ENCODE results near the gene TNNI2.

TNNI2 gene

DNA sequence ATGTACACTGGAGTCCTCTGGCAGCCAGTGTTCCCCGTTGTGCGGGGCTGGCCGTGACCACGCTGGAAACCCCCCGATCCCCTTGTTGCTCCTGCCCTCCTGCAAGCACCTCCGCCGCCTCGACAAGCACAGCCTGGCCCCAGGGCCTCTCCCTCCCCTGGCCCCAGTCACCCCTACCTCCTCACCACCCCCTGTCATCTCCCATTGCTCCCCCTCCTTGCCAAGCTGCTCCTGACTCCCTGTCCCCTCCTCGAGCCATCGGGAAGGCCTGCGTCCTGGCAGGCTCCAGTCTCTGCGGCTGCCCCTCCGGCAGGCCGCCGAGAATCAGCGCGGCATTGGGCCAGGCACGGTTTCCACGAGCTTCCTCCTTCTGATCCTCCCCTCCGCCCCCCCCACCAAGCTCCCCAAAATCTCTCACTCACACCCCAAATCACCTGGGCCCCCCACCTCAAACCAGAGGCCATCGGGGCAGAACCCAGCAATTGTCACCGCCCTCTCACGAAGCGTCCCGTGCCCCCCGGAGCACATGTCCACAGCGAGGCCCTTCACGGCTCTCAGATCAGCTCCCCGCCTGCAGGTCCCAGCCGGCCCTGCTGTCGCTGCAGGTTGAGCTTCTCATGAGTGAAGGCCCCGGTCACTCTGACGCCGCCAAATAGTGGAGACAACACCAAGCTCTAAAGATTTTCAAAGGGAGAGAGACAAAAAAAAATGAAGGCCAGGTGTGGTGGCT lies 8.4 kb downstream of the TNNI2 start:
- no peak for DNase-seq (ENCODE audit: low spot score)

DNA sequence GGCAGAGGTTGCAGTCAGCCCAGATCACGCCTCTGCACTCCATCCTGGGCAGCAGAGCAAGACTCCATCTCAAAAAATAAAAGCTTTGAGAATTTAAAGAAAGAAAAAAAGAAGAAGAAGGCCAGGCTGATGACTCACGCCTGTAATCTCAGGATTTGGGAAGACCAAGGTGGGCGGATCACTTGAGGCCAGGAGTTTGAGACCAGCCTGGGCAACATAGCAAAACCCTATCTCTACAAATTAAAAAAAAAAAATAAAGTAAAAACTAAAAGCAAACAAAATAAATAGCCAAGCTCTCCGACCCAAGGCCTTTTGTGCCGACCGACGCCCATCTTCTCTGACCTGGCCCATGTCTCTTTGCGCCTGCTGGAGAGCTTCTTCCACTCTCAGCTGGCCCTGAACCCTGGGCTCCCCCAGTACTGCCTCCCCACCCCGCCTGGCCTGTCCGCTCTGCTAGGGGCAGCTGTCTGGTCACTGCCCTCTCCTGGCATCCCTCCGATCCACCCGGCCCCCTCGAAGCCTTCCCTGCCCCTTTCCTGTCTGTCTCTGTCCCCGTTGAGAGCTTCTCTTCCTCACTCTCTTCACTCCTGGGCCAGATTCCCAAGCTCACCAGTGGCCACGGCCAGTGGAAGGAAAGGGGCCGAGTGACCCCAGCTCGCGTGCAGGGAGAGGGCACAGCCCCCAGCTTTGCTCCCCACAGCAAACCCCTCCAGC lies 9.3 kb downstream of the TNNI2 start:
- DNase-seq (ENCODE audit: low spot score): no peak

DNA sequence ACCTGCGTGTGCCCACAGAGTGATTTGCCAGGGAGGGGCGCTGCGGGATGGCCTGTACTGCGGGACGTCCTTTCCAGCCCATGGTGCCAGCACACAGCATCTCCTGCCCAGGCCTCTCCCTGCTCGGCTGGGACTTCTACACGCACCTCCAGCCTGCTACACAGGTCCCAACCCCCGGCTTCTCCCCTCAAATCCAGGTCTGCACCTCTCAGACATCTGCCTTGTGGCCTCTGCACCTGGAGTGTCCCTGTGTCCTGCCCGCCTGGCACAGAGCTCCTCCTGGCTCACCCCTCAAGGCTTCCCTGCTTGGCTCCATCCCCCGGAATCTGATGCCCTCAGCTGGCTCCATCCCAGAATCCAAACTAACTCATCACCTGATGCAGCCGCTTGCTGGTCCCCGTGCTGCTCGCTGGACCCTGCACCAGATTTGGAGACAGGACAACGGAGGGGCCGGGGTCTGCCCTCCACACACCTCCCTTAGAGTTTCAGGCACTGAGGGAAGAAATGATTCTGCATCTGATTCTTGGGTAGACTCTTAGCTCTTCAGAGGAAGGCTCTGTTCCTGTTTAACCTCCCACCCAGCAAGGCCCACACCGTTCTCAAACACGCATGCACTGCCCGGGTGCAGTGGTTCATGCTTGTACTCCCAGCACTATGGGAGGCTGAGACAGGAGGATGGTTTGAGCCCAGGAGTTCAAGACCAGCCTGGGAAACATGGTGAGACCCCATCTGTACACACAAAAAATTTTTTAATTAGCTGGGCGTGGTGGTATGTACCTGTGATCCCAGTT lies 10.1 kb downstream of the TNNI2 start:
- no peak for DNase-seq (ENCODE audit: low spot score)

DNA sequence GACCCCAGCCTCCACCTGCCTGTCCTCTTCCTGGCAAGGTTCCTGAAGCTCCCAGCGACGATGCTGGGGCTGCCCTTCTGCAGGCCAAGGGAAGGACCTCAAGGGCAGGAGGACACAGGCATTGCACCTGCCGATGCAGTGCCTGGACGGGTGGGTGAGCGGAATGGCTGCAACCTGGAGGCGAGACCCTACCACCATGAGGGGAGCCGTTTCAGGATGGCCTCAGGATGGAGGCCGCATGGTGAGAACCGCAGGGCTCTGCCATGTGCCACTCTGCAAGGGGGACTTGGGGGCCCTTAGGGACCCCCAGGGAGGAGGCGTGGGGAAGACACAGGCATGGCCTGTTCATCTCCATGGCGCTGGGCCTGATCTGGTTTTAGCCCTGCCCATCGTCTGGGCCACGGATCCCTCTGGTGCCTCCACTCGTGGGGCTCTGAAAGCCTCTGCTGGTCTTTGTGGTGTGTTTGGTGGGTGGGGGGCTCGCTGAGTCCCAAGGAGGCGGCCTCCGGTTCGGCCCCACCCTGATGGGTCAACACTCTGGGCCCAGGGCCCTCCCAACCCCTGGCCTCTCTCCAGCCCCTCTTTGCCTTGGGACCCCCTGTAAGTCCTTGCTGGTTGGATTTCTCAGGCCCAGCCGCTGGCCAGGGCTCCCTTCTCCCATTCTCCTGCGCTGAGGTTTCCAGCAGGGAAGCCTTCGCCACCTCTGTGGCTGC lies 12.8 kb downstream of the TNNI2 start:
- no peak for DNase-seq (ENCODE audit: low spot score)

DNA sequence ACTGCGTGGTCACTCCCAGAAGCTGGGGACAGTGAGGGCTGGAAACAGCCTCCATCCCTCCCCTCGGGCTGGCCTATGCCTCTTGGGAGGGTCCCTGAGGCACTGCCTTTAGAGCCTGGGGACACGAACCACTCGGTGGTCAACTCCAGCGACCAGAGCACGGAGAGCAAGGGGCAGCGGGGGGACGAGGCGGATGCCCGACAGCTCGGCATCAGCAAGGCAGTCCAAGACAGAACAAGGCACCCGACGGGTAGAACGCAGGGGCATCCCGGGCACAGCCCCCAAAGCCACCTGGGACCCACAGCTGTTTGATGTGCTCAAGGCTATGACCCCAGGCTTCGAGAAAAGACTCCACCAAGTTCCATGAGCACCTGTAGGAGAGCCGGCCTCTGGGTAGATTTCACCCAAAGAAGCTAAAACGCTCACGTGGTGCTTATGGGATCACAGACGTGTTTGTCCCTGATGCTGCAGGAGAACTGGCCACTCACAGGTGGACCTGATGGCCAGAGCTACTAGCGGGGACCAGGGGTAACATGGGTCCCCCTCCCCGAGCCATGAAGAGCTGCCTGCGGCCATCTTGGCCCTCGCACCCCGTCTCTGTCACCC lies 13.6 kb downstream of the TNNI2 start:
- no peak for DNase-seq (ENCODE audit: low spot score)

DNA sequence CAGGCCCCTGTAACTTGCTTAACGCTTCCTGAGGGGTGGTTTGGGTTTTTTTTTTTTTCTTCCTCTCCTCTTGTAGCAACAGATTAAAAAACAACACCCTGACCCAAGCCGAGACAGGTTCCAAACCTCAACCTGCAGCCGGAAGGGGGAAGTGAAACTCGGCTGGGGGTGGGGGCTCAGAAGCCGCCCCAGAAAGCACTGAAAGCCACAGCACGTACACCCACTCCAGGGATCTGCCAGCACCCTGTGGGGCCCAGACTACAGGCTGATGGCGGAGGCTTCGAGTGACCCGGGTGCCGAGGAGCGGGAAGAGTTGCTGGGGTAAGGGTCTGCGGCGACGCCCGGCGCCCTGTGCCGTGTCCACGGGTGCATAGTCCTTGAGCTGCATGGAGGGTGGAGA lies 14.1 kb downstream of the TNNI2 start, which contains the start of gene LSP1:
Gene LSP1 (plus strand): TSS at position 208 of the 400 bp plus-strand sequence. CDS start 61 bp downstream, at position 269.
- no peak for DNase-seq (ENCODE audit: low spot score)

DNA sequence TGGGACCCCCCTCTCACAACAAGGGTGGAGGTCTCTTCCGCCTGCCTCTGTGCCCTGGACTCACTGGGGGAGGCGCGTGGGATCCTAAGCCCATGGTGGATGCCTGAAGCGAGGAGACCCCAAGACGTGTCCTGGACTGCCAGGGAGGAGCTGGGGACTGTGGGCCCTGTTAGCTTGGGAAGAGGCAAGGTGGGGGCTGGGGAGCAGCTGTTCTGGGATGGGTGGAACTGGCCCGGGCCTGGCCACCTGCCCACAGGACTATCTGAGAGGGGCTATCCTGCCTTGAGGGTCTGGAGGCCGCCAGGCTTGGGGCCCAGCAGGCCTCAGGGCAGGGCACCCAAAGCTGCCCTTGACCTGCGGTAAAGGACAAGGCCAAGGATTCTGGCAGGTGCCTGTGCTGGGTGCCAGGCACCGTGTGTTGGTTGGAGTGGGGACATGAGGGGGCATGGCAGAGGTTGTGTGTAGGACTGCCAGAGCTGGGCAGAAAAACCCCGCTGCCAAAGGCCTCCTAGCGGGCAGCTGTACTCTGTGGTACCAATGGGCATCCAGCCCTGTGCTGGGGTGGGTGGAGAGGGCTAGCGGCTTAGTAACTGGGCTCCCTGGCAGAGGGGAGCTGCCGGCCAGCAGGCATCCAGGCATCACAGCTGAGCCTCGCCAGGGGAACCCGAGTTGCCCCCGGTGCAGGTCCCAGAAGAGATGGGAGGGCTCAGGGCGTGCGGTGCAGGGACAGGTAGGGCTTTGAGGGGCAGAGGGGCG lies 14.8 kb downstream of the TNNI2 start:
- no peak for DNase-seq (ENCODE audit: low spot score)

DNA sequence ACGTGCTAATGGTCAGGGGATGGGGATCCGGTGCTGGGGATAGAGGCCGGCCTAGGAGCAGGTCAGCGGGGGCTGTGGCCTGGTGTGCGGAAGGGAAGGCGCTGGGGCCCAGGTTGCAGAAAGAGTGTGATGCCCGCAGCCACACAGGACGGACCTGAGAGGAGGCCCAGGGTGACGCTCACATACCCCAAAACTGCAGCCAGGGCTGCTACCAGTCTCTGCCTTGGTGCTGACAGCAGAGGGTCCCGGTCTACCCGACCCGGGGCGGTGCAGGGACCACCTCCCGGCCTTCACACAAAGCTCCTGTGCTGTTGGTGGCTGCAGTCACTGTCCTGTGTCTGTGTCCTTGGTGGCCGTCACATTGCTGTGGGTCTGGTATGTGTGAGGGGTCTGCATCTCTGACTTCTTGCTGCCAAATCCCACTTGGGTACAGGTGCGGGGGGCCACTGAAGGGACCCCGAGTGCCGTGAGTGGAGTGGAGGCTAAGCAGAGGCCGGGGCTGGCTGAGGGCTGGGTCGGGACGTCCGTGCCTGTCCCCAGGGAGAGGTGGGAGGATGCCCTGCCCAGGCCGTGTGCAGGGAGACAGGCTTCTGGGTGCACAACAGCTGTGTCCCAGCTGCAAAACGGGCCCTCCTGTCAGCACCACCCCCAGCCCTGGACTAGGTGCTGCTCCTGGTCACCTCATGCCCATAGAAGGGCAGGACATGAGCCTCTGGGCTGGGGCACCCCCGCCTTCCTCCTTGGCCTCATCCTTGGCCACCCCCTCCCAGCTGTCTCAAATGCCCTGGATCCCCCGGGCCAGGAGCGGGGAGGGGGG lies 15.6 kb downstream of the TNNI2 start:
- DNase-seq (ENCODE audit: low spot score): no peak

DNA sequence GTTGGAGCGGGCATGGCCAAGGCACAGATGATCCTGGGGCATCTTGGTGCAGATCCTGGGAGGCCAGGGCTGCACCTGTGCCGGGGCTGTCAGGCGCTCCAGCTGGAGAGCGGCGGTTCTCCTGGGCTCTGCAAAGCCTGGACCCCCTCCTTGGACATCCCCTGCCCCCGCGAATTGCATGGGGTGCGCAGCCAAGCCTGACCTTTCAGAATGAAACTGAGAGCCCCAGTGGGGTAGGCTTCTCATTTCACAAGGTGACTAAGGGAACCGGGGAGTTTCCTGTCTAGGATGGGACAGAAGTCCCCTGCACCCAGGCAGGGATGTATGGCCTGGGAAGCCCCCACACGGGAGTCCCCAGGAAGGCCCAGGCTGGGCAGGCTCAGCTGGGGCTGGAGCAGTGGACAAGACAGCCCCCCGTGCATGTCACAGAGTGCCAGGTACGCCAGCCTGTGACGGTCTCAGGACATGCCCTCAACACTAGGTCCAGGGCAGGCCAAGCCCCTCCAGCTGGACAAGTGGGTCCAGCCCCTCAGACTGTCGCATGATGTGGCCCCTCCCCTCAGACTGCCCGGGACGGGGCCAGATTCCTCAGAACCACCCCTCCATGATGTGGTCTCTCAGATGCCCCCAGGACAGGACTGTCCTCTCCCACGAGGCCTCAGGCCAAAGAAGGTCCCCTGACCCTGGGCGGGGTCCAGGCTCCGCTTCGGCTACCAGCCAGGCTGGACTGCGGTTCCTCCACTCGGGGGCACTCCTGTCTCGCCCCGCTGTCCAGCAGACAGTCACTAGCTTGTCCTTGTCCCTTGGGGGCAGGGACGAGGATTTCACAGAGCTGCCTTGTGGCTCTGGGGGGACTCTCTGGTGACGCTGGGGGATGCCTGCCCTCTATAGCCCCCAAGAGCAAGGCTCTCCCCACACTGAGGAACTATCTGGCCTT lies 16.4 kb downstream of the TNNI2 start:
- no peak for DNase-seq (ENCODE audit: low spot score)

DNA sequence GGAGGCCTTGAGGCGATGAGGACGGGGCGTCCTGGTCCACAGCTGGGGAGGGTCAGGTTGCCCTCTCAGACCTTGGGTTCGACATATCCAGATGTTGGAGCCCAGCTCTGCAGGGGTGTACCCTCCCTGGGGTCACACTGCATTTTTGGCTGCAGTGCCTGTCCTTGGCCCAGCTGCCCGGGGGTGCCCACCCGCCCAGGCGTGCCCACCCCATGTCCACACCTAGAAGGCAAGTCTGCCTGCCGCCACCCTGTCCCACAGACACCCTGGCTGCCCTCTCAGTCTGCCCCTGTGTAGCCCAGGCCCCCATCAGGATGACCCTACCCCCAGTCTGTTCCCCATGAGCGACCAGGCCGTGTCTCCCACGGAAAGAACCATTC lies 17.1 kb downstream of the TNNI2 start:
- DNase-seq (ENCODE audit: low spot score): no peak

DNA sequence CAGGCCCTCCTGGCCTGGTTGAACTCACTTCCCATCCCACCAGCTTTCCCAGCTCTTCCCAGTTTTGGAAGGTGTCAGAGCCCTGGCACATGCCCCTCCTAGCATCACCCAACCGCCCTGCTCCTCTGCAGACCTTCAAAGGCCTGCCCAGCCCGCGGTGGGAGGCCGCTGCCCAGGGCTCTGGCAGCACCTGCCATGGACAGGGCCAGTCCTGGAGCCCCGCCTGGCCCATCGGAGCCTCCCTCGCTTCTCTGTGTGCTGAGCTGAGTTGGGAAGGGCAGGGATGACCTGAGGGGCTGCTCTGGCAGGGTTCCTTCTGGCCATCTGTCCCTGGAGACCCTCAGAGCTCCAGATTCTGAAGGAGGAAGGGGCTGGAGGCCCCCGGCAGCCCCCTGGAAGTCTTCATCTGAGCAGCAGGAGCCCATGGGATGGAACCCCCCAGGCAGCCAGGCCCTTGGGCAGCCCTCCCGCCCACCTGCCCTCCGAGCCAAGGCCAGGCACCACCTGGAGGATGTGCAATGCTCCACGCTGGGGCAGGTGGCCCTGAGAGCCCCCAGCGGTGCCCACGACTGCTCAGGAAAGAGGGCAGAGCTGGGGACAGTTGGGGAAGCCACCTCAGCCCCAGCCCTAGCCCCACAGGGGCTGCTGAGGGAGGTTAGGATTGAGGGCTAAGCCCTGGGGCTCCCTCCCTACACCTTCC lies 17.7 kb downstream of the TNNI2 start:
- no peak for DNase-seq (ENCODE audit: low spot score)

DNA sequence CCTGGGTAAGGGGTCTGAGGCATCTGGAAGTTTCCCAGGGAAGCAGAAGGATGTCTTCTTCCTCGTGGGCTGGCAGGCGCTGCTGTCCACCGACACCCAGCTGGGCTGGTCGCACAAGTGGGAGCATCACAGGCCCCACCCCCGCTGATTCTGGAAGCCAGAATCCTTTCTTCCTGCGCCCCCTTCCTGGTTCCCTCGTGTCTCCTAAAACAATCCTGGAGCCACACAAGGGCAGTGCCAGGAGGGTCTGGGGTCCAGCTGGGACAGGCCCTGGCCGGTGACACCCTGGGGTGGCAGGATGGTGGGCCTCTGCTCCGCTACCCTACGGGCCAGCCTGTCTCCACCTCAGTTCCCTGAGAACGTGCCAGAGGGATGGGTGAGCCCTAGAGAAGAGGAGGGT lies 18.3 kb downstream of the TNNI2 start:
- DNase-seq (ENCODE audit: low spot score): no peak

DNA sequence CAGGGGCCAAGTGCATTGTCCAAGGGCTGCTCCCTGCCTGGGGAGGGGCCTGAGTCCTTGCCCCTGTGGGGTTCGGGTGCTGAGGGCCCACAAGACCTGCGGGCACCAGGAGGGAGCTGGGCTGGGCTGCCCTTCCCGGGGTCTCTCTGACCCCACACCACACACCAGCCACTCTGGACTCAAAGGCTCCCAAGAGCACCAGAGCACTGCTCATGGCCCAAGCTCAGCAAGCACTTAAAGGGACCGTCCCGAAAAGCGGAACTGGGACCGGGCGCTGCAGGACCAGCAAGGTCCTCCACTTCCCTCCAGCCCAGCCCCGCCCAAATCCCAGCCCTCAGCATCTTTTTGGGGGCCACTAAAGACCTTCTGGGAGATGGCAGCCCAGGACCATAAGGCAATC lies 19.4 kb downstream of the TNNI2 start:
- DNase-seq (ENCODE audit: low spot score): no peak

DNA sequence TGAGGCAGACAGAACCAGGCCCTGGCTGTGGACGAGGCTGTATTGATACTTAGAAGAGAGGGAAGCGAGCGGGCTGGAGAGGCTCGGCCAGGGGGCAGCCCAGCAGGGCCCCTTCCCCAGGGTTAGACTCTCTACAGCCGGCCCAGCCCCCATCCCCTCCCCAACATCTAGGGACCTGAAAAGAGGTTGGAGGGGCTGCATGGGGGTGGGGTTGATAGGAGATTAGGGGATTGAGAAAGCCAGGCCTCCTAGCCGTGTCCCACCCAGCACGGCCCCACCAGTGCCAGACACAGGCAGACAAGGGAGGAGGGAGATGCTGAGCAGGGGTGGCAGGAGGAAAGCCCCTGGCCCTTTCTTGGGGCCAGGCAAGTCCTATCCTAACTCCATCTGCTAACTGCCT lies 19.8 kb downstream of the TNNI2 start:
- DNase-seq (ENCODE audit: low spot score): no peak

DNA sequence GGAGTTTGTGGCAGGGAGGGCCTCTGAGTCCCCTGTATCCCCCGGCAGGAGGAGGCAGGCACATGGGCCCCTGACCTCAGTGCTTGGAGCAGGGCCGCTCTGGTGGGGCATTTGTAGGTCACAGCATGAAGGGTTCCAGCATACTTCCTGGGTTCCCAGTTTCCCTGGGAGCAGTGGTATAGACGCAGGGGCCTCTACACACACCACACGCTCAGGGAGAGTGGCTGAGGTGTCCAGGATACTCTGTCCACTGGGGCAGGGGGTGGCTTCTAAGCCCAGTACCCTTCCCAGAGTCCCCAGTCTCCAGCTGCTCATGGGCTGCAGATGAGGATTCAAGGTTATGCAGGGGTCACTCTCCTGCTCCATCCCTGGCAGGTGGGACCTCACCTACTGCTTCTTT lies 20.2 kb downstream of the TNNI2 start:
- no peak for DNase-seq (ENCODE audit: low spot score)

DNA sequence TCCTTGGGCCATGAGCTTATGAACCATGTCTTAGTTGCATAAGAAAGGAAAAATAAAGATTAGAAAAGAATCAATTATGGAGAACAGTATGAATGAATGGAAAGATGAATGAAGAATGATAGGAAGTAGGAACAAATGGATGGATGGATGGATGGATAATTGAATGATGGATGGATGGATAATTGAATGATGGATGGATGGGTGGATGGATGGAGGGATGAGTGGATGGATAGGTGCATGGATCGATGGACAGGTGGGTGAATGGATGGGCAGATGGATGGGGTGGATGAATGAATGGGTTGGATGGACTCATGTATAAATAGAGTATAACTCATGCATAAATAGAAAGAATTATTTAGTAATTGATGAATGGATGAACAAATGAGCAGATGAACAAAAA lies 21.3 kb downstream of the TNNI2 start:
- no peak for DNase-seq (ENCODE audit: low spot score)

DNA sequence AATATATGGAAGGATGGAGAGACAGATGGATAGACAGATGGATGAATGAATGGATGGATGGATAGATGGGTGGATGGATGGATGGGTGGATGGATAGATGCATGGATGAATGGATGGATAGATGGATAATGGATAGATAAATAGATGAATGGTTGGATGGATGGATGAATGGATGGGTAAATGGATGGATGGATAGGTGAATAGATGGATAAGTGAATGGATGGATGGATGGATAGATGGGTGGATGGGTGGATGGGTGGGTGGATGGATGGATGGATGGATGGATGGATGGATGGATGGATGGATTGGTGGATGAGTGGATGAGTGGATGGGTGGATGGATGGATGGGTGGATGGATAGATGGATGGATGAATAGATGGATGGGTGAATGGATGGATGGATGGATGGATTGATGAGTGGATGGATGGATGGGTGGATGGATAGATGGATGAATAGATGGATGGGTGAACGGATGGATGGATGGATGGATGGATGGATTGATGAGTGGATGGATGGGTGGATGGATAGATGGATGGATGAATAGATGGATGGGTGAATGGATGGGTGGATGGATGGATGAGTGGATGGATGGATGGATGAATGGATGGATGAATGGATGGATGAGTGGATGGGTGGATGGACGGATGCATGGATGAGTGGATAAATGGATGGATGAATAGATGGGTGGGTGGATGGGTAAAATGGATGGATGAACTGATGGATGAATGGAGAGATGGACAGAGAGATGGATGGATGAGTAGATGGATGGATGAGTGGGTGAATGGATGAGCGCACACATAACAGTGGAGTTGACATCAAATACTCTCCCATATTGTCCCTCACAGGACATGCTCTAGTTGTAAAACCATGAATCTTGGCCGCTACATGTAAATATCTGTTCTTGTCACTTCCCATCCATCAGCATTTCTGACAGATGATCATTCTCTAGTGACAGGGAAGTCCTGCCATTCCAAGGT lies 22.9 kb downstream of the TNNI2 start:
- no peak for DNase-seq (ENCODE audit: low spot score)
